KMS-11 (cell line): ENCODE data around the gene GRIA4.

Experiments used
- H2AFZ ChIP-seq: fragments of 200-600 bp; sonication (generic); 2 replicates; pipeline ENCODE4 v1.6.1; 2016; ENCODE audit warnings: antibody characterized with exemption, mixed run types, low read depth
- H3K27ac ChIP-seq: fragments of 200-600 bp; sonication (generic); 2 replicates; pipeline ENCODE4 v1.6.1; 2016; ENCODE audit warnings: mild to moderate bottlenecking, mixed run types
- H3K27me3 ChIP-seq: fragments of 200-600 bp; sonication (generic); 2 replicates; pipeline ENCODE4 v1.6.1; 2017; ENCODE audit warnings: mild to moderate bottlenecking, low read depth, mixed run types, moderate library complexity; ENCODE audit not compliant: insufficient read depth
- H3K36me3 ChIP-seq: fragments of 200-600 bp; sonication (generic); 2 replicates; pipeline ENCODE4 v1.6.1; 2017; ENCODE audit warnings: mild to moderate bottlenecking, mixed run types; ENCODE audit not compliant: insufficient read depth
- H3K4me1 ChIP-seq: fragments of 200-600 bp; sonication (generic); 2 replicates; pipeline ENCODE4 v1.6.1; 2016; ENCODE audit warnings: mild to moderate bottlenecking, low read depth, mixed run types; ENCODE audit not compliant: poor library complexity, severe bottlenecking
- H3K4me2 ChIP-seq: fragments of 200-600 bp; sonication (generic); 2 replicates; pipeline ENCODE4 v1.7.0; 2016; ENCODE audit warnings: mild to moderate bottlenecking, mixed run types
- H3K4me3 ChIP-seq: fragments of 200-600 bp; sonication (generic); IDR thresholded peaks from 2 replicates; pipeline ENCODE4 v1.6.1; 2017; ENCODE audit warnings: low read depth, low read length, mixed read lengths; ENCODE audit not compliant: insufficient read depth
- H3K79me2 ChIP-seq: fragments of 200-600 bp; sonication (generic); 2 replicates; pipeline ENCODE4 v1.6.1; 2016; ENCODE audit warnings: low read depth, mixed run types; ENCODE audit not compliant: insufficient read depth
- H3K9ac ChIP-seq: fragments of 200-600 bp; sonication (generic); 2 replicates; pipeline ENCODE4 v1.6.1; 2016; ENCODE audit warnings: mild to moderate bottlenecking, mixed run types
- H4K20me1 ChIP-seq: fragments of 200-600 bp; sonication (generic); 2 replicates; pipeline ENCODE4 v1.6.1; 2016; ENCODE audit warnings: mild to moderate bottlenecking, mixed run types; ENCODE audit not compliant: insufficient read depth
- TF ChIP-seq, protein P1 (sequence below): fragments of 200-600 bp; sonication (generic); conservative IDR thresholded peaks from 2 replicates; pipeline ENCODE4 v1.6.1; 2017; ENCODE audit warnings: low read depth, mild to moderate bottlenecking, antibody characterized with exemption, low read length, moderate library complexity, mixed read lengths

Gene GRIA4

DNA sequence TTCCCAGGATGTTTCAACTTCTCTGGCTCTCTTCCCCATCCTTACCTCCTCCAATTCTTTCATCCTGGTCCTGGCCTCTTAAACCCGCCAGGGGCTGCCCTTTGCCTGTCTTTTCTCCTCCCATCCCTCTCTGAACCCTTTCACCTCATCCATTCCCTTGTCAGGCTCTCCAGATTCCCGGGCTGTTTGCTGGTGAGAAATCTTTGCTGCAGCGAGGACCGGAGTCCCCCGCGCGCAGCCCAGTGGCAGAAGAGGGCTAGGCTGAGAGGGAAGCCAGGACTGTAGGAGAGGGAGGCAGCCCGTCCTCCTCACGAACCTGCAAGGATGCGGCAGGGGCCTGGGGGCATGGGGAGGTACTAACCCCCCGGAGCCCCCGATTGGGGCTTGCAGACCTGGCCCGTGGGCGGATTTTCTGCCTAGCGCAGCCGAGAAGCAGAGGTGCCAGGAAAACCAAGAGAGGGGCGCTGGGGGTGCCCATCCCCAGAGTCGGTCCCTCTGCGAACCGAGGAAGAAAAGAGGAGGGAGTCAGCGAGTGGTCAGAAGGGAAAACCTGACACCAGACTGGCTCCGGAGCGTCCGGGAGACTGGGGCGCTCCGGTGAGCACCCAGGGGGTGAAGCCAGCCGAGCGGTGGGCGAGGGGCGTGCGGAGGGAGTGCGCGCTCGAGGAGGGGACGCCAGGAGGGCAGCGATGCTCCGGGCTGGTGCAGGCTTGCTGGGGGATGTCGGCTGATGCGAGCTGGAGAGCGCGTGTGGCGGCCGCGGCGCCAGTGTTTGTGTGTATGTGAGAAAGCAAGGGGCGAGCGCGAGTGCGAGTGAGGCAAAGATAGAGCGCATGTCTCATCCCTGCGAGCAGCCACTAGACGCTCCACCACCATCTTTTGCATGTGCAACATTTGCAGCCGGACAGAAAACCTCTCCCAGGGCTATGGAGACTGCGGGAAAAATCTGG is at the start of gene GRIA4:
GRIA4 (plus strand) TSS at position 242 of the 950 bp plus-strand sequence. CDS start 925 bp downstream, outside the sequence.
- TF ChIP-seq, protein P1, sequence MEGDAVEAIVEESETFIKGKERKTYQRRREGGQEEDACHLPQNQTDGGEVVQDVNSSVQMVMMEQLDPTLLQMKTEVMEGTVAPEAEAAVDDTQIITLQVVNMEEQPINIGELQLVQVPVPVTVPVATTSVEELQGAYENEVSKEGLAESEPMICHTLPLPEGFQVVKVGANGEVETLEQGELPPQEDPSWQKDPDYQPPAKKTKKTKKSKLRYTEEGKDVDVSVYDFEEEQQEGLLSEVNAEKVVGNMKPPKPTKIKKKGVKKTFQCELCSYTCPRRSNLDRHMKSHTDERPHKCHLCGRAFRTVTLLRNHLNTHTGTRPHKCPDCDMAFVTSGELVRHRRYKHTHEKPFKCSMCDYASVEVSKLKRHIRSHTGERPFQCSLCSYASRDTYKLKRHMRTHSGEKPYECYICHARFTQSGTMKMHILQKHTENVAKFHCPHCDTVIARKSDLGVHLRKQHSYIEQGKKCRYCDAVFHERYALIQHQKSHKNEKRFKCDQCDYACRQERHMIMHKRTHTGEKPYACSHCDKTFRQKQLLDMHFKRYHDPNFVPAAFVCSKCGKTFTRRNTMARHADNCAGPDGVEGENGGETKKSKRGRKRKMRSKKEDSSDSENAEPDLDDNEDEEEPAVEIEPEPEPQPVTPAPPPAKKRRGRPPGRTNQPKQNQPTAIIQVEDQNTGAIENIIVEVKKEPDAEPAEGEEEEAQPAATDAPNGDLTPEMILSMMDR = no peak
- Histone ChIP-seq H3K36me3 (no peaks in the 10 kb centered on the region), H3K4me1 (no peaks in the 10 kb centered on the region), H3K4me3 (no peak within 1 kb of the TSS), H3K4me2 (no peak within 1 kb of the TSS), H3K27me3 (no peaks in the 10 kb centered on the region), H3K9ac (no peak within 1 kb of the TSS), H3K27ac (no peak within 1 kb of the TSS), H4K20me1 (no peaks in the 10 kb centered on the region), H2AFZ (no peak within 1 kb of the TSS), H3K79me2 (no peaks in the 10 kb centered on the region)

DNA sequence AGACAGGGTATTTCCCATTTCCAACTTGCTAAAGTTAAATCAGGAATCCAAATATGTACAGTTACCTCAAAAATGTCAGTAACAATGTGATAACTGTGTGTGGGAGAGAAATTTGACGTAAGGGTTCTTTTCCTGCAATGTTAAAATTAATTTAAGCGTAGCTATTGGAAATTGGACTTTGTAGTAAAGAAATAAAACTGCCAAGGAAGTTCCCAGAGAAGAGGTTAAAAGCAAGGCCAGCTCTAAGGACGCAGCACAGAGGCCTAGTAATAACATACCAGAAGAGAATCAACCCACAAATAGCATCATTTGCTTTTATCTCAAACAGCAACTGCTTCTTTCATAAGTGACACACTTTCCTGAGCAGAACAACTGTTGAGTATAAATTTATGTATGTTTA is 36.8 kb upstream of the GRIA4 start:
- no peak overlapping the region for H2AFZ ChIP-seq
- H3K27me3 ChIP-seq = no peaks in the 10 kb centered on the region
- H3K4me1 ChIP-seq = no peaks in the 10 kb centered on the region
- H3K27ac ChIP-seq = no peak overlapping the region
- H3K79me2 ChIP-seq = no peaks in the 10 kb centered on the region
- H3K36me3 ChIP-seq = no peaks in the 10 kb centered on the region
- TF ChIP-seq, protein P1 = no peak
- no peak overlapping the region for H3K9ac ChIP-seq
- no peak overlapping the region for H3K4me2 ChIP-seq
- no peaks in the 10 kb centered on the region for H4K20me1 ChIP-seq
- no peak overlapping the region for H3K4me3 ChIP-seq

DNA sequence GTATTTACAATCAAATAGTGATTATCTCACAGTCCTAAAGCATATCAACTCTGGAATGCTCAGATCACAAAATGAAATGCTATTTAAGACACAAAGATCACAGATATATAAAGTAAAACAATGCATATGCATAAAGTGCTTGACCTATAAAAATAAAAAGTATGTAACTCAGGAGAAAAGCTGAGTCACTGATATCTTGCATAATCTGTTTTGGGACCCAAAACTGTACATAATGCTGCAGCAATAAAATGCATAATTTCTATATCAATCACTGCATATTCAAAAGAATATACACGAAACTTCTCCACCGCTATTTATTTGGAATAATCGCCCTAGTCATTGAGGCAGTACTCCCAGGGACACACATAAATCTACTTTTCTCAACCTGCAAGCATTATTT is 34.9 kb upstream of the GRIA4 start:
- Histone ChIP-seq H3K36me3 (no peaks in the 10 kb centered on the region), H4K20me1 (no peaks in the 10 kb centered on the region), H3K4me1 (no peaks in the 10 kb centered on the region), H2AFZ (no peak overlapping the region), H3K4me2 (no peak overlapping the region), H3K27me3 (no peaks in the 10 kb centered on the region), H3K4me3 (no peak overlapping the region), H3K27ac (no peak overlapping the region), H3K79me2 (no peaks in the 10 kb centered on the region), H3K9ac (no peak overlapping the region)
- TF ChIP-seq, protein P1 = no peak

DNA sequence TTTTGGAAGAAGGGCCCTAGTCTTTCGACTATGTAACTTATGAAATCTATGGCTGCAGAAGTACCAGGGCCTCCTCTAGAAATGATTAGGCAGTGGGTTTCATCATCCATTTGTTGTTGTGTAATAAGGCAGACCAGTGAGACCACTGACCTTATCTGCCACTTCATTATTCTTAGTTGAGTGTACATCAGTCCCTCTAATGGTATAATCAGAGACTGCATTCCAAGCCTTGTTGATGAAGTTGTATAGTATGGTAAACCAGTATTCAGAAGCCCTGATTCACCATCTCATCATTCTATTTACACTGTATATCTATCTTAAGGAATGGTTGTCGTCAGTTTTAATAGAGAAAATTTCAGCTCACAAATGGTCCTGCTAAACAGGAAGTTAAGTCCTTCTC is 32.2 kb upstream of the GRIA4 start:
- H3K4me3 ChIP-seq = no peak overlapping the region
- TF ChIP-seq, protein P1 = no peak

More for the DNA sequence above, 32.2 kb upstream of the GRIA4 start:
- no peak overlapping the region for H2AFZ ChIP-seq
- H3K27ac ChIP-seq = no peak overlapping the region
- no peaks in the 10 kb centered on the region for H3K79me2 ChIP-seq
- no peaks in the 10 kb centered on the region for H3K27me3 ChIP-seq
- H3K36me3 ChIP-seq = no peaks in the 10 kb centered on the region
- no peak overlapping the region for H3K9ac ChIP-seq
- H3K4me2 ChIP-seq = no peak overlapping the region
- no peaks in the 10 kb centered on the region for H4K20me1 ChIP-seq
- no peaks in the 10 kb centered on the region for H3K4me1 ChIP-seq
